Upper lobe of left lung (tissue), 4 donors: Measurements from ENCODE around the gene RPL27.

Source experiments
- CTCF ChIP-seq, 6 experiments: fragments of 450-650 bp in 4 of 6; fragments of 200-600 bp in 2 of 6; sonication (generic) in 2 of 6; IDR thresholded peaks; one replicate each; pipeline ENCODE4 v1.5.1; 2016 to 2019; ENCODE audit warnings: antibody characterized with exemption in 6 of 6
- EP300 ChIP-seq, 4 donors: sonication (generic); formaldehyde crosslinking; IDR thresholded peaks; one replicate each; pipeline ENCODE4 v1.5.1; 2017; ENCODE audit warnings: antibody characterized with exemption in 4 of 4, control low read depth in 2 of 4
- POLR2A ChIP-seq, 4 donors: fragments of 450-650 bp; IDR thresholded peaks; one replicate each; pipeline ENCODE4 v1.5.1; 2016 to 2017; ENCODE audit warnings: antibody characterized with exemption in 4 of 4, mild to moderate bottlenecking in 2 of 4
- POLR2AphosphoS5 ChIP-seq, 2 donors: sonication (generic); formaldehyde crosslinking; IDR thresholded peaks; one replicate each; pipeline ENCODE4 v1.5.1; 2017; ENCODE audit warnings: antibody characterized with exemption in 2 of 2

- TF ChIP-seq CTCF (IDR thresholded peaks at IDR 0.05) (no peak), POLR2A (IDR thresholded peaks at IDR 0.05) (no peak), EP300 (IDR thresholded peaks at IDR 0.05) (no peak), POLR2AphosphoS5 (IDR thresholded peaks at IDR 0.05) (no peak)
Observed at GRCh38 chr17:42989141-42989540, 9.1 kb upstream of the RPL27 start.
